GM19463 (cell line): ENCODE results near the gene CMTM7.

Source experiments
- ATAC-seq: cut with Tn5 transposase; IDR thresholded peaks from one replicate; pipeline ENCODE4 v1.9.1; 2021; ENCODE audit warnings: mild to moderate bottlenecking, moderate library complexity; ENCODE audit not compliant: unreplicated experiment

Gene CMTM7

GRCh38 chr3:32435911-32436815 is 44.5 kb downstream of the CMTM7 start:
- no peak for ATAC-seq

- peak; percentile 18 for ATAC-seq
These were observed 45.1 kb downstream of the CMTM7 start for GRCh38 chr3:32436816-32437189.

GRCh38 chr3:32437896-32438295 is 46.2 kb downstream of the CMTM7 start:
- no peak for ATAC-seq

- ATAC-seq = peak; percentile 92
These were observed 47.1 kb downstream of the CMTM7 start for GRCh38 chr3:32438596-32439344.

GRCh38 chr3:32439421-32439820 is 47.8 kb downstream of the CMTM7 start:
- ATAC-seq = peak; percentile 18

GRCh38 chr3:32440611-32441350 is 49.1 kb downstream of the CMTM7 start:
- ATAC-seq = no peak

- no peak for ATAC-seq
These were observed 51.1 kb downstream of the CMTM7 start for GRCh38 chr3:32442766-32443165.

GRCh38 chr3:32443478-32443877 is 51.8 kb downstream of the CMTM7 start:
- no peak for ATAC-seq

GRCh38 chr3:32447865-32448400 is 56.3 kb downstream of the CMTM7 start:
- no peak for ATAC-seq

GRCh38 chr3:32448686-32449474 is 57.2 kb downstream of the CMTM7 start:
- no peak for ATAC-seq

GRCh38 chr3:32449691-32450090 is 58.0 kb downstream of the CMTM7 start:
- ATAC-seq = no peak

GRCh38 chr3:32450426-32450825 is 58.8 kb downstream of the CMTM7 start:
- ATAC-seq = no peak

GRCh38 chr3:32450992-32451659 is 59.5 kb downstream of the CMTM7 start:
- no peak for ATAC-seq

- ATAC-seq = no peak
These were observed 60.4 kb downstream of the CMTM7 start for GRCh38 chr3:32452009-32452408.

- no peak for ATAC-seq
These were observed 61.7 kb downstream of the CMTM7 start for GRCh38 chr3:32453346-32453745.

GRCh38 chr3:32454111-32454510 is 62.5 kb downstream of the CMTM7 start:
- no peak for ATAC-seq

- no peak for ATAC-seq
These were observed 63.3 kb downstream of the CMTM7 start for GRCh38 chr3:32454731-32455608.

GRCh38 chr3:32455609-32456428 is 64.2 kb downstream of the CMTM7 start:
- ATAC-seq = no peak
